ENCODE measurements around the gene MICA.
"Not testable (repeated sequence)": the region's sequence is repeated elsewhere in the genome, so short reads cannot be mapped to it uniquely, and the experiment has no call there.

Gene MICA

DNA sequence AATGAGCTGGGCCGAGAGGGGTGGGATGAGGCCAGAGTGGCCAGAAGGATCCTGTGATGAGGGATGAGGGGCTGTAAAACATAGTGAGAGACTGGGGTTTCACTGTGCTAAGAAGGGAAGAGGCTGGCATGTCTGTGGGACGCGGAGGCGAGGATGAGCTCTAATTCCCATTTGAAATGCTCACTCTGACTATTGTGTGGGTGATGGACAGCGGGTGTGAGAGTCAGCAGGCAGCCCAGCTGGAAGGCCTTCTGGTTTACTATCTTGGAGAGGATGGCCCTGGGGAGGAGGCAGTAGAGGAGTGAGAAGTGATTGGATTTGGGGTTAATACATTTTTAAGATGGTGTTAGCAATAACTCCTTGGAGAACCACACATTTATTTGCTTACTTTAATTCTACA lies 9.5 kb upstream of the MICA start:
- TF ChIP-seq, protein P1, sequence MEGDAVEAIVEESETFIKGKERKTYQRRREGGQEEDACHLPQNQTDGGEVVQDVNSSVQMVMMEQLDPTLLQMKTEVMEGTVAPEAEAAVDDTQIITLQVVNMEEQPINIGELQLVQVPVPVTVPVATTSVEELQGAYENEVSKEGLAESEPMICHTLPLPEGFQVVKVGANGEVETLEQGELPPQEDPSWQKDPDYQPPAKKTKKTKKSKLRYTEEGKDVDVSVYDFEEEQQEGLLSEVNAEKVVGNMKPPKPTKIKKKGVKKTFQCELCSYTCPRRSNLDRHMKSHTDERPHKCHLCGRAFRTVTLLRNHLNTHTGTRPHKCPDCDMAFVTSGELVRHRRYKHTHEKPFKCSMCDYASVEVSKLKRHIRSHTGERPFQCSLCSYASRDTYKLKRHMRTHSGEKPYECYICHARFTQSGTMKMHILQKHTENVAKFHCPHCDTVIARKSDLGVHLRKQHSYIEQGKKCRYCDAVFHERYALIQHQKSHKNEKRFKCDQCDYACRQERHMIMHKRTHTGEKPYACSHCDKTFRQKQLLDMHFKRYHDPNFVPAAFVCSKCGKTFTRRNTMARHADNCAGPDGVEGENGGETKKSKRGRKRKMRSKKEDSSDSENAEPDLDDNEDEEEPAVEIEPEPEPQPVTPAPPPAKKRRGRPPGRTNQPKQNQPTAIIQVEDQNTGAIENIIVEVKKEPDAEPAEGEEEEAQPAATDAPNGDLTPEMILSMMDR (IDR thresholded peaks at IDR 0.05): no peak
- Histone ChIP-seq H3K79me2 (no peaks in the 10 kb centered on the region), H3K9ac (no peak overlapping the region), H3K27ac (no peak overlapping the region), H3K9me3 (ENCODE audit: control insufficient read depth, low read length) (no peaks in the 10 kb centered on the region), H3K4me1 (no peaks in the 10 kb centered on the region), H3K4me3 (ENCODE audit: low read depth, low read length) (no peak overlapping the region), H3K36me3 (ENCODE audit: control insufficient read depth, insufficient read depth, low read length) (no peaks in the 10 kb centered on the region), H3K27me3 (ENCODE audit: control insufficient read depth, insufficient read depth, low read length) (no peaks in the 10 kb centered on the region), H2AFZ (no peak overlapping the region), H3K4me2 (ENCODE audit: low read length) (no peak overlapping the region)

DNA sequence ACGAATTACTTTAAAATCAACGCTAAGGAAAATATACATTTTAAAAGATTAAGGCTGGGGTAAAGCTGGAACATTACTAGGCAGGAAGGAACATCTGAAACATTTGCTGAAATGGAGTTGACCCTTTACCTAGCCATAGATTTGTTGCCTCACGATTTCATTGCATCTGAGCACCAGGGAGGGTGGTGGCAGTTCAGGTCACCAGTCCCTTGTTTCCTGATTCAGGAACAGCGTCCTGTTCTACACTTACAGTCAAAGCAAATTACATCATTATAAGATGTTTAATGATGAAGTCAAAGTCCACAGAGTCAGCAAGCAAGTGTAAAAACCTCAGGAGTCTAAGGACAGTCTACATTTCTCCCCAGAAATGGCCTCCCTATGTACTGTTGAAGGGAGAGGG lies 9.0 kb upstream of the MICA start:
- H3K9ac ChIP-seq: no peak overlapping the region
- no peaks in the 10 kb centered on the region for H3K4me1 ChIP-seq
- H3K27me3 ChIP-seq (ENCODE audit: control insufficient read depth, insufficient read depth, low read length): no peaks in the 10 kb centered on the region
- no peaks in the 10 kb centered on the region for H3K36me3 ChIP-seq (ENCODE audit: control insufficient read depth, insufficient read depth, low read length)
- no peaks in the 10 kb centered on the region for H3K9me3 ChIP-seq (ENCODE audit: control insufficient read depth, low read length)
- H3K4me3 ChIP-seq (ENCODE audit: low read depth, low read length): no peak overlapping the region
- no peaks in the 10 kb centered on the region for H3K79me2 ChIP-seq
- H3K4me2 ChIP-seq (ENCODE audit: low read length): no peak overlapping the region
- TF ChIP-seq, protein P1 (IDR thresholded peaks at IDR 0.05): no peak
- no peak overlapping the region for H2AFZ ChIP-seq
- no peak overlapping the region for H3K27ac ChIP-seq

DNA sequence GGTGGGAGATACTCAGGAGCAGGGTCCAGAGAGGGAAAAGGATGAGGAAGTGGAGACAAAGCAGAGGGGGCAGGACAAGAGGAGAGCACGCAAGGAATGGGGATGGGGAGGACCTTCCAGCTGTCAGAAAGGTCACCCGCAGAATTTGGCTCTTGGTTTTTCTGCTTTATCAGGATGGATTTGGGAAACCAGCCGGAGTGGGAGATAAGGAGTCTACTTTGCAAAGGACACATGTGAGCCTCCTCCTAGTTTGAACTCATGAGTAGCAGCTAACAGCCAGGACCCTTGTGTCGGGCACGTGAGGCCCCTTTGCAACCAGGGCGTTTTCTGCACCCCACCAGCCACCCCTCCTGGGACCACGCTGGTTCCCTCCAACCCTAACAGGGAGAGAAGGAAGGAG lies 7.6 kb upstream of the MICA start:
- TF ChIP-seq, protein P1 (IDR thresholded peaks at IDR 0.05): no peak
- no peaks in the 10 kb centered on the region for H3K4me1 ChIP-seq
- H3K4me2 ChIP-seq (ENCODE audit: low read length): no peak overlapping the region
- H3K4me3 ChIP-seq (ENCODE audit: low read depth, low read length): no peak overlapping the region
- H2AFZ ChIP-seq: no peak overlapping the region
- H3K27ac ChIP-seq: no peak overlapping the region
- no peaks in the 10 kb centered on the region for H3K36me3 ChIP-seq (ENCODE audit: control insufficient read depth, insufficient read depth, low read length)
- H3K27me3 ChIP-seq (ENCODE audit: control insufficient read depth, insufficient read depth, low read length): no peaks in the 10 kb centered on the region
- H3K79me2 ChIP-seq: no peaks in the 10 kb centered on the region
- no peaks in the 10 kb centered on the region for H3K9me3 ChIP-seq (ENCODE audit: control insufficient read depth, low read length)
- H3K9ac ChIP-seq: no peak overlapping the region

DNA sequence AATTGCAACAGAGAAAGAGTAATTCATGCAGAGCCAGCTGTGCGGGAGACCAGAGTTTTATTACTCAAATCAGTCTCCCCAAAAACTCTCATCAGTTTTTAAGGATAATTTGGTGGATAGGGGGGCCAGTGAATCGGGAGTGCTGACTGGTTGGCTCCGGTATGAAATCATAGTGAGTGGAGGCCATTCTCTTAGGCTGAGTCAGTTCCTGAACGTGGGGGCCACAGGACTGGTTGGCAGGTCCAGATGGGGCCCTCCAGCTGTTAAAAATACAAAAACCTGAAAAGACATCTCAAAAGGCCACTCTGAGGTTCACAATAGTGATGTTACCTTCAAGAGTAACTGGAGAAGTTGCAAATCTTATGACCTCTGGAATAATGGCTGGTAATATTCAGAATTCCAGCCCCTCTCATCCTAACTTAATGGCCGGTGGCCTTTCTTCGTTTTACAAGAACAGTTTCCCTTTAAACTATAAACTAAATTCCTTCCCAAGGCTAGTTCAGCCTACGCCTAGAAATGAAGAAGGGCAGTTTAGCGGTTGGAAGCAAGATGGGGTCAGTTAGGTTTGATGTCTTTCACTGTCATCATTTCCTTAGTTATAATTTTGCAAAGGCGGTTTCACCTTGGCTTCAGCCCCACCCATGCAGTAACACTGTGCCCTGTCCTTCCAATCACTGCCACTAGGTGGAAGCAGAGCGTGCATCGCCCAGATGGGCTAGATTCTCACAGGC lies 6.8 kb upstream of the MICA start:
- Histone ChIP-seq H3K36me3 (ENCODE audit: control insufficient read depth, insufficient read depth, low read length) (no peaks in the 10 kb centered on the region), H3K9me3 (ENCODE audit: control insufficient read depth, low read length) (no peaks in the 10 kb centered on the region), H3K4me3 (ENCODE audit: low read depth, low read length) (no peak overlapping the region), H2AFZ (no peak overlapping the region), H3K9ac (no peak overlapping the region), H3K4me1 (no peaks in the 10 kb centered on the region), H3K4me2 (ENCODE audit: low read length) (no peak overlapping the region), H3K27me3 (ENCODE audit: control insufficient read depth, insufficient read depth, low read length) (no peaks in the 10 kb centered on the region), H3K27ac (no peak overlapping the region), H3K79me2 (no peaks in the 10 kb centered on the region)
- TF ChIP-seq, protein P1 (IDR thresholded peaks at IDR 0.05): peak; percentile 92

DNA sequence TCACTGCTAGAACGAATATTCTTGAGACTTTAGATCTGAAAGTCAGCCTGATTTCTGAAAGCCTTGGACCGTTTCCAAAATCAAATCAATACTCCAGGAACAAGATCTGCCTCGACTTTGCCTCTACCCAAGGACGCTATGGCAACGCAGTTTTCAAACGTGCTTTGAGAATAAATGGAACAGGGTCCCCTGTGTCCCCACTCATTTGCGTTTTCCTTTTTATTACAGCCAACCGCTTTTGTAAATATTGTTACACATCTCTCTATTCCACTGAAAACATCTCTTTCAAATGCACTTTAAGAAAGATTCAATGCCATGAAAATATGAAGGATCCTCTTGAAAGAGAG lies 6.3 kb upstream of the MICA start:
- H3K36me3 ChIP-seq (ENCODE audit: control insufficient read depth, insufficient read depth, low read length); H3K9ac ChIP-seq; H3K4me3 ChIP-seq (ENCODE audit: low read depth, low read length); H3K27ac ChIP-seq; H3K4me2 ChIP-seq (ENCODE audit: low read length); H2AFZ ChIP-seq; H3K79me2 ChIP-seq; H3K27me3 ChIP-seq (ENCODE audit: control insufficient read depth, insufficient read depth, low read length); H3K9me3 ChIP-seq (ENCODE audit: control insufficient read depth, low read length); H3K4me1 ChIP-seq: not testable (repeated sequence)
